ENCODE data around the gene CDT1. TPM values are rescaled to one million over a fixed set of nuclear protein-coding genes. Genes with fewer than 3 reads are reported as not detected.

The CDT1 gene
- total RNA-seq, 4 donors from 2014 or later, result 7.9 to 28.1 (median 10.1) TPM

GRCh38 chr16:88830783-88831182, 27.2 kb downstream of the CDT1 start:
- peak overlapping the region in 3 of 4 donors; percentile 38 to 72 (median 52) for H3K27ac ChIP-seq

DNA sequence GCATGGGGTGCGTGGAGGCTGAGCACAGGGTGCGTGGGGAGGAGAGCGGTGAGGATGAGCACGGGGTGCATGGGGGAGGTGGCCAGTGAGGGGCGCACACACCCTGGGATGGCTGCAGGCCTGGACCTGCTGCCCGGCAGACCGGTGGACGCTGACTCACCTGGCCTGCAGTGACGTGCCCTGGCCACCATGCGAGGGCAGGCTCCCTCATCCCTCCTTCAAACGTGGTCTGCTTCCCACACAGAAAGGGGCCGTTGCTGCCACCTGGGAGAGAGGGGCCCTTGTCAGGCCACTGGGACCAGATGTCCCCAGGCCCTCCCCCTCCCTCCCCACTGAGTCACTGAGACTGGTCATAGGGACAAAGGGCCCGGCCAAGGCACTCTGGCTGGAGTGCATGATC, 28.2 kb downstream of the CDT1 start:
- no peak for DNase-seq
- no peak for TF ChIP-seq CTCF (IDR thresholded peaks at IDR 0.05)
- TF ChIP-seq POLR2A (IDR thresholded peaks at IDR 0.05), result no peak
- H3K27me3 ChIP-seq, result no peaks in the 10 kb centered on the region
- no peak overlapping the region for H3K27ac ChIP-seq
- peaks cover 0 to 32% (median 0%) of the 10 kb centered on the region in 3 donors for H3K36me3 ChIP-seq
- H3K4me3 ChIP-seq, result no peak overlapping the region
- no peaks in the 10 kb centered on the region for H3K9me3 ChIP-seq
- peaks cover 0 to 3% (median 0%) of the 10 kb centered on the region in 4 donors for H3K4me1 ChIP-seq

More at GRCh38 chr16:88830783-88831182, 27.2 kb downstream of the CDT1 start:
- Histone ChIP-seq H3K9me3 (no peaks in the 10 kb centered on the region), H3K27me3 (no peaks in the 10 kb centered on the region), H3K4me1 (peaks cover 0 to 9% (median under 1%) of the 10 kb centered on the region in 4 donors), H3K36me3 (peaks cover 0 to 38% (median 0%) of the 10 kb centered on the region in 3 donors), H3K4me3 (no peak overlapping the region)
- DNase-seq, result no peak
- TF ChIP-seq CTCF (IDR thresholded peaks at IDR 0.05) (no peak), POLR2A (IDR thresholded peaks at IDR 0.05) (no peak)

DNA sequence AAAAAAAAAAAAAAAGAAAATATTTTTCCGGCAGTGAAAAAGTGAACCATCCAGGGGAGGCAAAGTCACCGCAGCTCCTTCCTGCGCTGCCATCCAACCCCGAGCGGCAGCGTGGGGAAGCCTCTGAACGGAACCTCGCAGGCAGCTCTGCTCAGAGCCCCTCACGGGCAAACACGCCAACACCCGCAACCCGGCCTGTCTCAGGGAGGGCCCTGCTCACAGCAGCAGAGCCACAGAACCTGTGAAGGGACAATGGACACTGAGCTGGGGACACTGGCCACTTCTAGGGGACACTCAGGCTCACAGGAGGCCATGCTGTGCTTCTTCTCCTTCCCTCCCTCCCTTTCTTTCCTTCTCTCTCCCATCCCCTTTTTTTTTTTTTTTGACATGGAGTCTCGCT, 29.5 kb downstream of the CDT1 start:
- DNase-seq, result no peak
- H3K27me3 ChIP-seq, result no peaks in the 10 kb centered on the region
- TF ChIP-seq CTCF (IDR thresholded peaks at IDR 0.05) (no peak), POLR2A (IDR thresholded peaks at IDR 0.05) (no peak)
- no peak overlapping the region for H3K27ac ChIP-seq
- no peak overlapping the region for H3K4me3 ChIP-seq
- no peaks in the 10 kb centered on the region for H3K9me3 ChIP-seq
- H3K36me3 ChIP-seq, result peaks cover 0 to 24% (median 0%) of the 10 kb centered on the region in 3 donors
- H3K4me1 ChIP-seq, result no peaks in the 10 kb centered on the region

GRCh38 chr16:88834670-88835069, 31.1 kb downstream of the CDT1 start:
- no peak for DNase-seq
- peak overlapping the region in 2 of 4 donors; percentile 60 to 73 for H3K27ac ChIP-seq
- H3K27me3 ChIP-seq, result no peaks in the 10 kb centered on the region
- H3K9me3 ChIP-seq, result no peaks in the 10 kb centered on the region
- H3K4me1 ChIP-seq, result no peaks in the 10 kb centered on the region
- TF ChIP-seq POLR2A (IDR thresholded peaks at IDR 0.05), result no peak
- no peak for TF ChIP-seq CTCF (IDR thresholded peaks at IDR 0.05)
- peaks cover 0 to 14% (median 0%) of the 10 kb centered on the region in 3 donors for H3K36me3 ChIP-seq
- H3K4me3 ChIP-seq, result peak overlapping the region in 1 of 4 donors; percentile 24

DNA sequence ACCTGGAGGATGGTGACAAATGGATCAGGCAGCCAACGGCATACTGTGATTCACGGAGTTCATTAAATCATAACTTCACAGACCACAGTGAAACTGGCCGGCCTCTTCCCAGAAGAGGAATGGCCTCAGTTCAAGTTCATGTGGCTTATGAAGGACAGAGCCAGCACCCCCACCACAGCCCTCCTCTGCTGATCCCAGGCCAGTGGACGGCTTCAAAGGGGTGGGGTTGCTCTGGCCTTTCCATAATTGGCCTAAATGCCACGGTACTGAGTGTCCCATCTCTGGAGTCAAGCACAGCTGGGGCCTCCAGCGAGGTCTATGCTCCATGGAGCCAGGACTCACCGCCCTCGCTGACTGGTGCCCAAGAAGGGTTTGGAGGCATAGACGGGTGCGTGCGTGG, 31.8 kb downstream of the CDT1 start:
- Histone ChIP-seq H3K9me3 (no peaks in the 10 kb centered on the region), H3K4me3 (peak overlapping the region in 1 of 4 donors; percentile 24), H3K36me3 (peaks cover 0 to 20% (median 0%) of the 10 kb centered on the region in 3 donors), H3K4me1 (no peaks in the 10 kb centered on the region), H3K27ac (peak overlapping the region in 3 of 4 donors; percentile 17 to 73 (median 60)), H3K27me3 (no peaks in the 10 kb centered on the region)
- TF ChIP-seq POLR2A (IDR thresholded peaks at IDR 0.05) (no peak), CTCF (IDR thresholded peaks at IDR 0.05) (no peak)
- peak in 1 of 3 donors; percentile 56 for DNase-seq

- TF ChIP-seq CTCF (IDR thresholded peaks at IDR 0.05) (no peak), POLR2A (IDR thresholded peaks at IDR 0.05) (no peak)
- H3K4me1 ChIP-seq, result no peaks in the 10 kb centered on the region
- H3K27ac ChIP-seq, result peak overlapping the region in 3 of 4 donors; percentile 17 to 63 (median 60)
- no peaks in the 10 kb centered on the region for H3K27me3 ChIP-seq
- no peak overlapping the region for H3K4me3 ChIP-seq
- peaks cover 0 to 24% (median 0%) of the 10 kb centered on the region in 3 donors for H3K36me3 ChIP-seq
- no peaks in the 10 kb centered on the region for H3K9me3 ChIP-seq
- no peak for DNase-seq
These were observed 32.2 kb downstream of the CDT1 start for GRCh38 chr16:88835818-88836217.

Data from Peyer's patch (tissue), 4 donors.